GM19240 (cell line): ENCODE measurements around the gene GPRC6A.

Experiments
- DNase-seq: peaks from one replicate; pipeline ENCODE4 v3.0.0; 2011; ENCODE audit warnings: low spot score; ENCODE audit not compliant: insufficient read length

Gene GPRC6A

GRCh38 chr6:116779573-116780164 lies 49.2 kb downstream of the GPRC6A start:
- no peak for DNase-seq

- DNase-seq: no peak
Observed at GRCh38 chr6:116773886-116774285, 55.0 kb downstream of the GPRC6A start.

- DNase-seq: no peak
Observed at GRCh38 chr6:116772450-116772849, 56.4 kb downstream of the GPRC6A start.

GRCh38 chr6:116767715-116768114 lies 61.2 kb downstream of the GPRC6A start:
- no peak for DNase-seq

- no peak for DNase-seq
Observed at GRCh38 chr6:116766506-116767176, 62.2 kb downstream of the GPRC6A start.

GRCh38 chr6:116764961-116765841 lies 63.7 kb downstream of the GPRC6A start, which contains the start of gene FAM162B:
TSS of gene FAM162B (minus strand) at chr6:116765719. CDS start at chr6:116765576, 143 bp downstream.
- DNase-seq: no peak

GRCh38 chr6:116764629-116764960 lies 64.3 kb downstream of the GPRC6A start:
- no peak for DNase-seq

- DNase-seq: no peak
Observed at GRCh38 chr6:116763906-116764628, 64.8 kb downstream of the GPRC6A start.

GRCh38 chr6:116763048-116763447 lies 65.8 kb downstream of the GPRC6A start:
- no peak for DNase-seq

GRCh38 chr6:116762235-116762634 lies 66.6 kb downstream of the GPRC6A start:
- no peak for DNase-seq

GRCh38 chr6:116761779-116762178 lies 67.1 kb downstream of the GPRC6A start:
- no peak for DNase-seq

- DNase-seq: no peak
Observed at GRCh38 chr6:116745176-116745575, 83.7 kb downstream of the GPRC6A start.
